Dermis blood vessel endothelial cell (primary cell): ENCODE measurements around the gene TMEM132E. TPM values are rescaled to one million over a fixed set of nuclear protein-coding genes. Genes with fewer than 3 reads are reported as not detected.

Experiments
- DNase-seq: peaks from one replicate; pipeline ENCODE4 v3.0.0; 2010
- total RNA-seq: library from RNA; depleted of rRNA; stranded (reverse); fragments of >200 nt; gene quantifications from 2 replicates; pipeline ENCODE4 v1.2.3, GENCODE V29; 2014

Gene TMEM132E
- total RNA-seq, 1 donor from 2014 or later: not detected

- DNase-seq: no peak
Observed at GRCh38 chr17:34665150-34665806, 85.9 kb downstream of the TMEM132E start.

GRCh38 chr17:34665819-34666763, 86.7 kb downstream of the TMEM132E start:
- DNase-seq: no peak

GRCh38 chr17:34667656-34668055, 88.3 kb downstream of the TMEM132E start:
- DNase-seq: no peak

- no peak for DNase-seq
Observed at GRCh38 chr17:34668206-34668605, 88.8 kb downstream of the TMEM132E start.

- no peak for DNase-seq
Observed at GRCh38 chr17:34669511-34669910, 90.1 kb downstream of the TMEM132E start.

- DNase-seq: no peak
Observed at GRCh38 chr17:34670618-34671017, 91.2 kb downstream of the TMEM132E start.

GRCh38 chr17:34671191-34671590, 91.8 kb downstream of the TMEM132E start:
- DNase-seq: no peak

GRCh38 chr17:34672176-34672785, 92.9 kb downstream of the TMEM132E start:
- no peak for DNase-seq

GRCh38 chr17:34673516-34673915, 94.1 kb downstream of the TMEM132E start:
- DNase-seq: no peak

GRCh38 chr17:34673995-34674890, 94.9 kb downstream of the TMEM132E start:
- DNase-seq: no peak

- no peak for DNase-seq
Observed at GRCh38 chr17:34675143-34675542, 95.8 kb downstream of the TMEM132E start.

GRCh38 chr17:34675605-34676004, 96.2 kb downstream of the TMEM132E start:
- no peak for DNase-seq

GRCh38 chr17:34680151-34680550, 100.8 kb downstream of the TMEM132E start:
- DNase-seq: no peak

GRCh38 chr17:34682305-34682704, 102.9 kb downstream of the TMEM132E start:
- no peak for DNase-seq

- no peak for DNase-seq
Observed at GRCh38 chr17:34683390-34683789, 104.0 kb downstream of the TMEM132E start.

Other genes starting within 250 kb of the TMEM132E start
- gene CCL13, start 223.1 kb upstream of the TMEM132E start, total RNA-seq: not detected in 2 replicates
- not detected in 2 replicates for gene CCL1, start 216.3 kb upstream of the TMEM132E start, total RNA-seq